AG04450 (cell line): ENCODE results near the gene WDFY3. TPM values are rescaled to one million over a fixed set of nuclear protein-coding genes. Genes with fewer than 3 reads are reported as not detected.

Source experiments
- CTCF ChIA-PET: fragments of 300-600, 350-600 bp; formaldehyde crosslinking; extraction: SDS; loops from one replicate; lab custom pipeline; 2022; ENCODE audit warnings: antibody characterized with exemption, inconsistent platforms; lab: Charles Lee
- POLR2A ChIA-PET: fragments of 350-600 bp; formaldehyde crosslinking; extraction: SDS; loops from one replicate; lab custom pipeline; 2021; ENCODE audit warnings: antibody characterized with exemption, inconsistent platforms; lab: Yijun Ruan, JAX
- DNase-seq: peaks from one replicate; pipeline ENCODE4 v3.0.0-alpha.2; 2011; ENCODE audit warnings: low read depth, low spot score
- H3K27ac ChIP-seq: one replicate; pipeline ENCODE4 v1.5.1; 2012; ENCODE audit warnings: low read depth, low read length, control low read depth
- H3K27me3 ChIP-seq: one replicate; pipeline ENCODE4 v1.6.0; 2012; ENCODE audit warnings: low read length; ENCODE audit not compliant: control insufficient read depth, insufficient read depth
- H3K4me3 ChIP-seq: 2 replicates; pipeline ENCODE4 v1.5.1; 2011; ENCODE audit warnings: mild to moderate bottlenecking, low read depth, low read length, control low read depth
- H3K9me3 ChIP-seq: 2 replicates; pipeline ENCODE4 v1.5.1; 2012; ENCODE audit warnings: low read length; ENCODE audit not compliant: control insufficient read depth, insufficient read depth
- CTCF ChIP-seq: IDR thresholded peaks from 2 replicates; pipeline ENCODE4 v1.5.1; 2011; ENCODE audit warnings: low read depth, low read length, control low read depth, inconsistent platforms
- polyA plus RNA-seq: library from polyadenylated mRNA; depleted of rRNA; stranded (reverse); fragments of >200 nt; gene quantifications from 2 replicates; pipeline ENCODE4 v1.2.3, GENCODE V29; 2011

WDFY3 gene
- polyA plus RNA-seq, 1 experiment = 31.5 TPM

DNA sequence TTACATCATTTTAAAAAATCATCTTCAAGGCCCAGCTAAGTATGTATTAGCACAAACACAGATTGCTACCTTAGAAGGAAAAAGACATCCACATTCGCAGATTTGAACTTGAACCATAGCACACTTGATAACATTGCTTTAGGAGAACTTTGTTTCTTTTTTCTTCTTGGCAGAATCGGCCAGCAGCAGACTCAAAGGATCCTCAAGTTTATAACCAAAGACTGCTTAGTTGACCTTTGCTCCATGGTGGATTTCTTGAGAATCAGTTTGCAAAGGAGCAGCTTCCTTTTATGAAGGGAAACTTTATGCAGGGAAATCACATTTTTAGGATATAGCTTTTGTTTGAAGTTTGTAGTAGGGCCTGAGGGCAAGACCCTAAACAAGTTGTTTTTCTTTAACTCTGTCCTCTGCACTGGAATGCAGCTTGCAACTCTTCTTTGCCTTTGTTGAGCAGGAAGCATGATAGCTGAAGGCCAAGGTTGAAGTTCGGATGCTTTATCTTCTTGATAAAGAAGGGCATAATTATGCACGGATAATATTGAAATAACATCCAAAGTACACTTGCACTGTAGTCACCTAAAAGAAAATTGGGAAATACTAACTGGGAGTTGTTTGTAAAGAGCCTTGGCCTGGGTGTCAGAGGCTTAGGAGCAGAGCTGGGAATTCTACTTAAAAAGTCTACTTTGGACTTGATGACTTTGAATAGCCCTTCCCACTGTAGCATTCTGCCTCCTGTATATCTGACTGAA, 305.1 kb downstream of the WDFY3 start:
- POLR2A ChIA-PET = no interaction called here
- no peaks in the 10 kb centered on the region for H3K27me3 ChIP-seq
- CTCF ChIA-PET = interaction anchor here (0.6 kb wide), 1 partner anchor 306 kb away, joined by 5 read pairs; no protein-coding TSS in a partner anchor

DNA sequence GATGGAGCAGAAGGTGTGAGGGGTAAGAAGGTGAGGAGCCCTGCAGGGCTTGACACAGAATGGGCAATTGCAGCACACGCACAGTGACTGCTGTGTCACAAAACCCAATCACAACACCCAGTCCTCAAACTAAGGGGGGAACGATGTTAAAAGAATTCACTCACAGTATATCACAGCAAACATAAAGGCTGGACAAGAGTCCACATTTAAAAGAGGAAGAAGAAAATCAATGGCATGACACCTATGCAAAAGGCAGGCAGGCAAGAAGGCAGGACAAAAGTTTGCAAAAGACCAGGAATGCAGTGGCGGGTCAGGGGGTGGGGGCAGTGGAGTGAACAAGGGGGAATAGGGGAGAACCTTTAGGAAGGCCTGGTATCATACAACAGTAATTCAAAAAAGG, 305.9 kb downstream of the WDFY3 start:
- Histone ChIP-seq H3K27me3 (no peaks in the 10 kb centered on the region), H3K9me3 (peaks cover 4% of the 10 kb centered on the region), H3K27ac (no peak overlapping the region), H3K4me3 (no peak overlapping the region)
- ChIA-PET POLR2A (no interaction called here), CTCF (no interaction called here)
- TF ChIP-seq CTCF = no peak
- no peak for DNase-seq

More for the DNA sequence above, 305.1 kb downstream of the WDFY3 start:
- Histone ChIP-seq H3K4me3 (no peak overlapping the region), H3K27ac (no peak overlapping the region), H3K9me3 (peaks cover 4% of the 10 kb centered on the region)
- no peak for DNase-seq
- TF ChIP-seq CTCF = no peak

DNA sequence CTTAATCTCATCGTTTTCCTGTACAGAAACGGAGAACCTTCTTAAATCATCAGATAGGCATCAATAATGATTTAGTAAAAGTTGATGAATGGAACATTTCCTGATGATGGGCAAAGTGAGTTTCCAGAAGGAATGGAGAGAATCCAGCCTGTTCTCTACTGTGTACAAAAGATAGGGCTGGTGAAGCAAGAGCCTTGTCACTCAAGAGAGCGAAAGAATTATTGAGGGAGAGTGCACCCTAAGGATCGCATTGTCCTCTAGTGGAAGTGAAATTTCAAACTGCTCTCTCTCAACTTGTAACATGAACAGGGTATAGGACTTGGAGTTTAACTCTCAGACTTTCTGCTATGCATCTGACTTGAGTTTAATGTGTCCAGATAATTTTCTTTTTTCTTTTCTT, 314.0 kb downstream of the WDFY3 start:
- DNase-seq = no peak
- Histone ChIP-seq H3K4me3 (no peak overlapping the region), H3K9me3 (no peaks in the 10 kb centered on the region), H3K27me3 (no peaks in the 10 kb centered on the region), H3K27ac (no peak overlapping the region)
- POLR2A ChIA-PET = no interaction called here
- TF ChIP-seq CTCF = no peak
- CTCF ChIA-PET = no interaction called here

GRCh38 chr4:84651499-84651898, 315.0 kb downstream of the WDFY3 start:
- DNase-seq = no peak
- no peak for TF ChIP-seq CTCF
- CTCF ChIA-PET = no interaction called here
- POLR2A ChIA-PET = no interaction called here
- Histone ChIP-seq H3K27me3 (no peaks in the 10 kb centered on the region), H3K9me3 (no peaks in the 10 kb centered on the region), H3K4me3 (no peak overlapping the region), H3K27ac (no peak overlapping the region)

- POLR2A ChIA-PET = no interaction called here
- Histone ChIP-seq H3K27me3 (no peaks in the 10 kb centered on the region), H3K9me3 (no peaks in the 10 kb centered on the region), H3K4me3 (no peak overlapping the region), H3K27ac (no peak overlapping the region)
- CTCF ChIA-PET = interaction anchor here (1.0 kb wide), 1 partner anchor 120 kb away, joined by 4 read pairs; no protein-coding TSS in a partner anchor
- no peak for TF ChIP-seq CTCF
- DNase-seq = no peak
Observed at GRCh38 chr4:84648863-84649647, 317.4 kb downstream of the WDFY3 start.
